GM12878 (cell line): ENCODE measurements around the gene CAMK2G. TPM values are rescaled to one million over a fixed set of nuclear protein-coding genes. Genes with fewer than 3 reads are reported as not detected.

ENCODE experiments used
- ATAC-seq: fragments of 200-7000 bp; cut with Tn5 transposase; 3 replicates; pipeline ENCODE4 v1.9.1; 2020; ENCODE audit warnings: mild to moderate bottlenecking, moderate library complexity
- BruUV-seq: library from RNA; stranded (reverse); fragments of 400-500 nt; replicated peaks from 2 replicates; lab custom pipeline; 2021; lab: Mats Ljungman, UMichigan
- CTCF ChIA-PET: fragments of 300-600 bp; sonication (Branson Sonifier 250); formaldehyde crosslinking; extraction: SDS; loops from one replicate; lab custom pipeline; 2021; ENCODE audit warnings: inconsistent platforms; lab: Yijun Ruan, JAX
- POLR2A ChIA-PET: fragments of 350-600 bp; formaldehyde crosslinking; extraction: SDS; loops from one replicate; lab custom pipeline; 2021; ENCODE audit warnings: inconsistent platforms; lab: Charles Lee
- RAD21 ChIA-PET: fragments of 300-600 bp; sonication (Branson Sonifier 250); formaldehyde crosslinking; loops from one replicate; lab custom pipeline; 2023; ENCODE audit warnings: antibody characterized with exemption; ENCODE audit not compliant: unreplicated experiment; lab: Charles Lee
- SMC1A ChIA-PET: fragments of 300-600 bp; sonication (Branson Sonifier 250); formaldehyde crosslinking; loops from one replicate; lab custom pipeline; 2023; ENCODE audit not compliant: unreplicated experiment, uncharacterized antibody; lab: Charles Lee
- DNase-seq: peaks from one replicate; pipeline ENCODE4 v3.0.0-alpha.2; 2011; ENCODE audit warnings: low read depth, low spot score
- FAIRE-seq: peaks from 3 replicates; lab custom pipeline; 2011; peaks lifted over from hg19 to GRCh38; lab: Jason Lieb, UNC
- H2AFZ ChIP-seq: 2 replicates; pipeline ENCODE4 v1.6.0; 2011; ENCODE audit warnings: low read depth, low read length, control low read depth; ENCODE audit not compliant: control insufficient read depth
- H3K27ac ChIP-seq: 2 replicates; pipeline ENCODE4 v1.5.1; 2011; ENCODE audit warnings: control low read depth; ENCODE audit not compliant: control insufficient read depth, insufficient read depth
- H3K27me3 ChIP-seq, 2 experiments: replicated peaks in 1 of 2; 2 replicates each; pipeline versions ENCODE4 v1.6.0 to v1.6.1; 2011; ENCODE audit warnings: low read length in 1 of 2; ENCODE audit not compliant: control insufficient read depth in 2 of 2, insufficient read depth in 2 of 2
- H3K36me3 ChIP-seq, 2 experiments: 2 replicates each; pipeline ENCODE4 v1.5.1; 2011; ENCODE audit warnings: low read length in 1 of 2; ENCODE audit not compliant: control insufficient read depth in 2 of 2, insufficient read depth in 2 of 2
- H3K4me1 ChIP-seq: 2 replicates; pipeline ENCODE4 v1.6.1; 2011; ENCODE audit warnings: mild to moderate bottlenecking, low read length, moderate library complexity, mixed read lengths; ENCODE audit not compliant: control insufficient read depth, insufficient read depth
- H3K4me2 ChIP-seq: 2 replicates; pipeline ENCODE4 v1.6.0; 2011; ENCODE audit warnings: control low read depth; ENCODE audit not compliant: control insufficient read depth, insufficient read depth
- H3K4me3 ChIP-seq: fragments of 200-600 bp; sonication (generic); 2 replicates; pipeline ENCODE4 v1.5.1; 2016
- H3K79me2 ChIP-seq: 2 replicates; pipeline ENCODE4 v1.6.0; 2011; ENCODE audit warnings: low read length; ENCODE audit not compliant: control insufficient read depth, insufficient read depth
- H3K9ac ChIP-seq: 2 replicates; pipeline ENCODE4 v1.8.0; 2011; ENCODE audit warnings: low read length, control low read depth, mixed read lengths; ENCODE audit not compliant: control insufficient read depth, insufficient read depth
- H3K9me3 ChIP-seq: replicated peaks from 3 replicates; pipeline ENCODE4 v1.5.1; 2011; ENCODE audit warnings: mild to moderate bottlenecking, low read length; ENCODE audit not compliant: control insufficient read depth, insufficient read depth
- H4K20me1 ChIP-seq: 2 replicates; pipeline ENCODE4 v1.6.0; 2011; ENCODE audit not compliant: control insufficient read depth, insufficient read depth
- CHD4 ChIP-seq: fragments of 200-600 bp; sonication (generic); IDR thresholded peaks from 2 replicates; pipeline ENCODE4 v1.6.1; 2016; ENCODE audit warnings: mild to moderate bottlenecking
- MAX ChIP-seq: IDR thresholded peaks from 2 replicates; pipeline ENCODE4 v1.6.1; 2012; ENCODE audit warnings: low read depth, low read length, improper control_type of control experiment
- MEF2B ChIP-seq: fragments of 450-650 bp; IDR thresholded peaks from 2 replicates; pipeline ENCODE4 v1.6.1; 2018; ENCODE audit warnings: mild to moderate bottlenecking, moderate library complexity; ENCODE audit not compliant: partially characterized antibody, poor library complexity, severe bottlenecking
- POLR2AphosphoS2 ChIP-seq: IDR thresholded peaks from 2 replicates; pipeline ENCODE4 v1.6.1; 2011; ENCODE audit warnings: low read depth, mild to moderate bottlenecking, low read length, improper control_type of control experiment, moderate library complexity
- RAD21 ChIP-seq: IDR thresholded peaks from 2 replicates; pipeline ENCODE4 v1.6.1; 2011; ENCODE audit warnings: mild to moderate bottlenecking, low read depth, low read length, moderate library complexity; ENCODE audit not compliant: insufficient read depth
- RELA ChIP-seq: fragments of 450-650 bp; IDR thresholded peaks from 2 replicates; pipeline ENCODE4 v1.8.0; 2014; ENCODE audit warnings: borderline replicate concordance; ENCODE audit not compliant: partially characterized antibody
- SMC3 ChIP-seq: IDR thresholded peaks from 2 replicates; pipeline ENCODE4 v1.6.1; 2011; ENCODE audit warnings: low read length, improper control_type of control experiment, borderline replicate concordance
- SRF ChIP-seq, 2 experiments: IDR thresholded peaks; 2 replicates each; pipeline ENCODE4 v1.6.1; 2011; ENCODE audit warnings: low read depth in 2 of 2, low read length in 2 of 2, mild to moderate bottlenecking in 1 of 2, moderate library complexity in 1 of 2
- SUPT20H ChIP-seq: IDR thresholded peaks from 2 replicates; pipeline ENCODE4 v1.6.1; 2011; ENCODE audit warnings: low read depth, mild to moderate bottlenecking, low read length, moderate library complexity, borderline replicate concordance; ENCODE audit not compliant: control insufficient read depth
- TCF3 ChIP-seq: IDR thresholded peaks from 2 replicates; pipeline ENCODE4 v1.6.1; 2012; ENCODE audit warnings: low read depth, mild to moderate bottlenecking, low read length, borderline replicate concordance; ENCODE audit not compliant: insufficient read depth
- ZBTB4 ChIP-seq: fragments of 450-650 bp; formaldehyde crosslinking; IDR thresholded peaks from 2 replicates; pipeline ENCODE4 v1.4.0; 2022; ENCODE audit warnings: mild to moderate bottlenecking, moderate library complexity
- ZNF274 ChIP-seq: IDR thresholded peaks from one replicate; pipeline ENCODE4 v1.8.0; 2011; ENCODE audit not compliant: insufficient read length, insufficient read depth
- WGBS: methylation state at CpG from one replicate; pipeline ENCODE4 v1.1.6; 2016; ENCODE audit warnings: low lambda C conversion rate; ENCODE audit not compliant: insufficient replicate concordance, insufficient coverage; ENCODE audit errors: missing lambda C conversion rate; 5-methylcytosine and 5-hydroxymethylcytosine counted together
- in situ Hi-C: fragments of 300-500 bp; cut with MboI; formaldehyde crosslinking; loops from 9 replicates; pipeline ENCODE4 v1.14.3; 2018; ENCODE audit warnings: mixed read lengths
- intact Hi-C: fragments of 100-400 bp; cut with micrococcal nuclease; formaldehyde crosslinking; loops from one replicate; pipeline ENCODE4 v1.14.2; 2022; ENCODE audit not compliant: unreplicated experiment
- polyA plus RNA-seq, 11 experiments: library from polyadenylated mRNA; depleted of rRNA in 4 of 11; unstranded in 6 of 11; stranded (reverse) in 5 of 11; fragments of >200 nt; fragmentation: Nextera tagmentation in 4 of 11; fragmentation: Illumina TruSeq in 1 of 11; extraction: Ambion mirVana in 4 of 11; extraction: Trizol in 1 of 11; gene quantifications; 1 replicate in 1 of 11; 2 replicates in 10 of 11; pipeline versions ENCODE4 v1.2.1 to v1.2.3, GENCODE V29; 2011 to 2016; ENCODE audit warnings: inconsistent platforms in 2 of 11, missing spikeins in 2 of 11, low read depth in 1 of 11
- total RNA-seq, 4 experiments: library from RNA; depleted of rRNA in 3 of 4; stranded (reverse); fragments of >200 nt in 3 of 4; fragmentation: Illumina TruSeq in 1 of 4; extraction: Trizol in 1 of 4; gene quantifications; 2 replicates each; pipeline versions ENCODE4 v1.2.1 to v1.2.3, GENCODE V29; 2013 to 2021

The CAMK2G gene
- total and polyA plus RNA-seq, 10 of the 15 experiments (the other 5 are each of a cell fraction or from before 2014, with no cell fraction given) = 5.5 to 24.3 (median 16.9) TPM

GRCh38 chr10:73827346-73828089 is 46.8 kb downstream of the CAMK2G start:
- no TSS peak for BruUV-seq
- Histone ChIP-seq H3K27me3 (no peaks in the 10 kb centered on the region), H3K4me3 (no peak overlapping the region)
- ATAC-seq = no peak; the same call in 2 of the 3 replicates
- SMC1A ChIA-PET = no interaction called here
- WGBS = 57% methylated on average over 19 of the region's 19 CpGs
- TF ChIP-seq RAD21 (no peak), SRF (IDR thresholded peaks at IDR 0.05; ENCODE audit: low read depth in 2 of 2, low read length in 2 of 2) (no peak), MEF2B (no peak), SMC3 (no peak), TCF3 (no peak), CHD4 (no peak), MAX (no peak), POLR2AphosphoS2 (no peak), ZBTB4 (CRISPR knock-in tag) (no peak), SUPT20H (no peak), ZNF274 (no peak), RELA (no peak)
- TF ChIP-seq, all 136 proteins: peak for 0
- H3K4me1 ChIP-seq = no peaks in the 10 kb centered on the region
- H2AFZ ChIP-seq = no peak overlapping the region
- ChIA-PET CTCF (interaction anchor here (1.2 kb wide), 1 partner anchor 13 kb away, joined by 4 read pairs; no protein-coding TSS in a partner anchor), RAD21 (interaction anchor here (0.6 kb wide), 1 partner anchor 203 kb away, joined by 3 read pairs; no protein-coding TSS in a partner anchor), POLR2A (interaction anchor here (1.0 kb wide), 1 partner anchor 11 kb away, joined by 3 read pairs; no protein-coding TSS in a partner anchor)
- intact Hi-C loops = no loop called here
- H3K36me3 ChIP-seq = peaks cover 2% of the 10 kb centered on the region in 2 experiments; a peak in 2 of 4 replicates
- no peak overlapping the region for H3K4me2 ChIP-seq
- no peak for FAIRE-seq
- DNase-seq = no peak
- in situ Hi-C loops = no loop called here
- no peaks in the 10 kb centered on the region for H4K20me1 ChIP-seq
- H3K9ac ChIP-seq = no peak overlapping the region
- no peak overlapping the region for H3K27ac ChIP-seq
- H3K9me3 ChIP-seq = no peaks in the 10 kb centered on the region
- H3K79me2 ChIP-seq = no peaks in the 10 kb centered on the region
